DMS114 treated with DMSO at 0.1 percent for 48 hours (cell line): ENCODE data around the gene ASPDH.
A peak's percentile ranks its signal among the peaks of the same experiment; 100 is the strongest.

Experiments
- DNase-seq: peaks from one replicate; lab custom pipeline; 2025; ENCODE audit not compliant: unreplicated experiment; lab: John Stamatoyannopoulos, UW

The ASPDH gene

GRCh38 chr19:50513746-50514345 lies at the start of gene ASPDH:
Gene ASPDH, minus strand, starts transcription at chr19:50513913. Its CDS starts 90 bp downstream, at chr19:50513823.
- no peak for DNase-seq

GRCh38 chr19:50562996-50563395 lies 49.3 kb upstream of the ASPDH start:
- no peak for DNase-seq

GRCh38 chr19:50562329-50562728 lies 48.6 kb upstream of the ASPDH start:
- no peak for DNase-seq

- DNase-seq, result no peak
Measured at GRCh38 chr19:50559636-50560035, 45.9 kb upstream of the ASPDH start.

GRCh38 chr19:50558449-50558848 lies 44.7 kb upstream of the ASPDH start:
- DNase-seq, result no peak

- no peak for DNase-seq
Measured at GRCh38 chr19:50558039-50558438, 44.3 kb upstream of the ASPDH start.

- DNase-seq, result no peak
Measured at GRCh38 chr19:50557009-50557613, 43.4 kb upstream of the ASPDH start.

GRCh38 chr19:50556282-50557008 lies 42.7 kb upstream of the ASPDH start:
- peak; percentile 63 for DNase-seq

- no peak for DNase-seq
Measured at GRCh38 chr19:50555450-50556281, 42.0 kb upstream of the ASPDH start.

GRCh38 chr19:50555033-50555432 lies 41.3 kb upstream of the ASPDH start:
- DNase-seq, result no peak

- no peak for DNase-seq
Measured at GRCh38 chr19:50554212-50554611, 40.5 kb upstream of the ASPDH start.

GRCh38 chr19:50553134-50553703 lies 39.5 kb upstream of the ASPDH start:
- DNase-seq, result no peak

GRCh38 chr19:50552540-50552939 lies 38.8 kb upstream of the ASPDH start:
- DNase-seq, result no peak

GRCh38 chr19:50551715-50552187 lies 38.0 kb upstream of the ASPDH start:
- DNase-seq, result no peak

- DNase-seq, result no peak
Measured at GRCh38 chr19:50551034-50551714, 37.5 kb upstream of the ASPDH start.

- DNase-seq, result no peak
Measured at GRCh38 chr19:50550594-50550966, 36.9 kb upstream of the ASPDH start.

- no peak for DNase-seq
Measured at GRCh38 chr19:50549927-50550593, 36.3 kb upstream of the ASPDH start.

- DNase-seq, result no peak
Measured at GRCh38 chr19:50549059-50549926, 35.6 kb upstream of the ASPDH start.
